WTC11 (cell line): ENCODE results near the gene FBXO28. TPM values are rescaled to one million over a fixed set of nuclear protein-coding genes. Genes with fewer than 3 reads are reported as not detected.

Source experiments
- ATAC-seq: fragments of 200-7000 bp; cut with Tn5 transposase; 2 replicates; pipeline ENCODE4 v1.10.0; 2021; ENCODE audit warnings: mild to moderate bottlenecking, moderate library complexity
- CTCF ChIA-PET: fragments of 300-600 bp; sonication (Branson Sonifier 250); formaldehyde crosslinking; loops from one replicate; lab custom pipeline; 2021; ENCODE audit warnings: antibody characterized with exemption; lab: Charles Lee
- POLR2A ChIA-PET: fragments of 350-600 bp; sonication (Branson Sonifier 250); formaldehyde crosslinking; loops from one replicate; lab custom pipeline; 2021; ENCODE audit warnings: antibody characterized with exemption; lab: Charles Lee
- DNase-seq: peaks from one replicate; pipeline ENCODE4 v3.0.0; 2021; ENCODE audit warnings: low spot score
- H3K27ac Mint-ChIP-seq: 2 replicates; pipeline ENCODE4 v1.8.0; 2021; ENCODE audit warnings: mixed read lengths
- H3K27me3 Mint-ChIP-seq: 2 replicates; pipeline ENCODE4 v1.8.0; 2021; ENCODE audit warnings: low read depth, mild to moderate bottlenecking, moderate library complexity, mixed read lengths
- H3K36me3 Mint-ChIP-seq: 2 replicates; pipeline ENCODE4 v1.8.0; 2021; ENCODE audit warnings: mixed read lengths
- H3K4me1 Mint-ChIP-seq: 2 replicates; pipeline ENCODE4 v1.8.0; 2022; ENCODE audit warnings: mixed read lengths
- H3K4me3 Mint-ChIP-seq: 2 replicates; pipeline ENCODE4 v1.8.0; 2021; ENCODE audit warnings: mild to moderate bottlenecking, moderate library complexity, mixed read lengths
- H3K9me3 Mint-ChIP-seq: 2 replicates; pipeline ENCODE4 v1.8.0; 2021; ENCODE audit warnings: mixed read lengths
- AR ChIP-seq: fragments of 250-450 bp; sonication (Bioruptor Pico); IDR thresholded peaks from 2 replicates; pipeline ENCODE4 v1.9.0; 2021; ENCODE audit warnings: mild to moderate bottlenecking
- ATF6 ChIP-seq: sonication (generic); formaldehyde crosslinking; IDR thresholded peaks from 2 replicates; pipeline ENCODE4 v1.8.1; 2023; ENCODE audit warnings: mild to moderate bottlenecking, missing genetic modification reagents
- CREB1 ChIP-seq: sonication (generic); formaldehyde crosslinking; IDR thresholded peaks from 2 replicates; pipeline ENCODE4 v1.8.0; 2023; ENCODE audit warnings: mild to moderate bottlenecking, missing genetic modification reagents
- CREM ChIP-seq: sonication (generic); formaldehyde crosslinking; IDR thresholded peaks from 2 replicates; pipeline ENCODE4 v1.8.1; 2022; ENCODE audit warnings: mild to moderate bottlenecking, missing genetic modification reagents, moderate library complexity
- FOXJ3 ChIP-seq: sonication (generic); formaldehyde crosslinking; IDR thresholded peaks from 2 replicates; pipeline ENCODE4 v1.9.0; 2021; ENCODE audit warnings: missing genetic modification reagents, mild to moderate bottlenecking, borderline replicate concordance
- JAZF1 ChIP-seq: fragments of 250-450 bp; sonication (Bioruptor Pico); IDR thresholded peaks from 2 replicates; pipeline ENCODE4 v1.9.0; 2021; ENCODE audit warnings: moderate library complexity, mild to moderate bottlenecking, inconsistent platforms
- JUN ChIP-seq: sonication (generic); formaldehyde crosslinking; IDR thresholded peaks from 2 replicates; pipeline ENCODE4 v1.8.0; 2023; ENCODE audit warnings: mild to moderate bottlenecking, missing genetic modification reagents
- KAT7 ChIP-seq: sonication (generic); formaldehyde crosslinking; IDR thresholded peaks from 2 replicates; pipeline ENCODE4 v1.8.1; 2023; ENCODE audit warnings: missing genetic modification reagents, mild to moderate bottlenecking, borderline replicate concordance
- MYBL2 ChIP-seq: sonication (generic); formaldehyde crosslinking; IDR thresholded peaks from 2 replicates; pipeline ENCODE4 v1.8.1; 2023; ENCODE audit warnings: mild to moderate bottlenecking, moderate library complexity, missing genetic modification reagents
- PRDM15 ChIP-seq: sonication (generic); formaldehyde crosslinking; IDR thresholded peaks from 2 replicates; pipeline ENCODE4 v1.8.0; 2022; ENCODE audit warnings: missing genetic modification reagents
- RORB ChIP-seq: fragments of 250-450 bp; sonication (Bioruptor Pico); IDR thresholded peaks from 2 replicates; pipeline ENCODE4 v1.9.0; 2021; ENCODE audit warnings: mild to moderate bottlenecking
- SMAD4 ChIP-seq: sonication (generic); formaldehyde crosslinking; IDR thresholded peaks from 2 replicates; pipeline ENCODE4 v1.8.0; 2022; ENCODE audit warnings: mild to moderate bottlenecking, missing genetic modification reagents
- SP1 ChIP-seq: sonication (generic); formaldehyde crosslinking; conservative IDR thresholded peaks from 2 replicates; pipeline ENCODE4 v1.8.1; 2022; ENCODE audit warnings: missing genetic modification reagents
- ZBTB43 ChIP-seq: sonication (generic); formaldehyde crosslinking; IDR thresholded peaks from 2 replicates; pipeline ENCODE4 v1.8.1; 2023; ENCODE audit warnings: mild to moderate bottlenecking, missing genetic modification reagents
- ZNF219 ChIP-seq: sonication (generic); formaldehyde crosslinking; IDR thresholded peaks from 2 replicates; pipeline ENCODE4 v1.8.0; 2023; ENCODE audit warnings: missing genetic modification reagents, mild to moderate bottlenecking, borderline replicate concordance
- ZNF263 ChIP-seq: sonication (generic); formaldehyde crosslinking; IDR thresholded peaks from 2 replicates; pipeline ENCODE4 v1.8.1; 2022; ENCODE audit warnings: low read depth, mild to moderate bottlenecking, moderate library complexity, missing genetic modification reagents
- total RNA-seq: library from RNA; stranded (reverse); gene quantifications from 3 replicates; pipeline ENCODE4 v1.2.3, GENCODE V29; 2021
- TF ChIP-seq, protein P1 (sequence below): fragments of 250-450 bp; sonication (Bioruptor Pico); IDR thresholded peaks from 2 replicates; pipeline ENCODE4 v1.9.0; 2021; ENCODE audit warnings: mild to moderate bottlenecking
- TF ChIP-seq, protein P2 (sequence below): sonication (generic); formaldehyde crosslinking; IDR thresholded peaks from 2 replicates; pipeline ENCODE4 v1.8.0; 2022; ENCODE audit warnings: mild to moderate bottlenecking, missing genetic modification reagents

Gene FBXO28
- total RNA-seq, 1 experiment from 2014 or later = 36.8 TPM

- Mint-ChIP-seq H3K27ac (no peak overlapping the region), H3K4me1 (peaks cover 31% of the 10 kb centered on the region), H3K4me3 (0 out of 2 replicates have a peak overlapping the region, but pooled peaks have one; percentile 78), H3K9me3 (no peaks in the 10 kb centered on the region), H3K27me3 (no peaks in the 10 kb centered on the region; the same call in 1 of the 2 replicates), H3K36me3 (0 out of 2 replicates have a peak, but pooled peaks cover 2% of the 10 kb centered on the region)
- ChIA-PET CTCF (no interaction called here), POLR2A (no interaction called here)
- DNase-seq = no peak
- ATAC-seq = no peak
- no peak for TF ChIP-seq SMAD4
- no peak for TF ChIP-seq CREB1 (CRISPR knock-in tag)
- no peak for TF ChIP-seq JAZF1 (CRISPR knock-in tag)
- TF ChIP-seq JUN (CRISPR knock-in tag) = no peak
- TF ChIP-seq, all 79 proteins: peak for 0
These were observed 67.5 kb downstream of the FBXO28 start for GRCh38 chr1:224181453-224181810.

- ATAC-seq (no peak), DNase-seq (no peak)
- CTCF ChIA-PET = interaction anchor here (1.0 to 1.5 kb wide), 2 partner anchors 29 to 486 kb away, joined by 3 to 10 read pairs; no protein-coding TSS in a partner anchor
- peak overlapping the region; percentile 69 for H3K27ac Mint-ChIP-seq
- POLR2A ChIA-PET = interaction anchor here (0.9 to 1.6 kb wide), 3 partner anchors 8 to 336 kb away, joined by 3 to 7 read pairs (median 4); partner anchors contain the start of gene TP53BP2
- H3K4me3 Mint-ChIP-seq = peak overlapping the region; percentile 78
- TF ChIP-seq, protein P1, sequence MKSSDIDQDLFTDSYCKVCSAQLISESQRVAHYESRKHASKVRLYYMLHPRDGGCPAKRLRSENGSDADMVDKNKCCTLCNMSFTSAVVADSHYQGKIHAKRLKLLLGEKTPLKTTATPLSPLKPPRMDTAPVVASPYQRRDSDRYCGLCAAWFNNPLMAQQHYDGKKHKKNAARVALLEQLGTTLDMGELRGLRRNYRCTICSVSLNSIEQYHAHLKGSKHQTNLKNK (CRISPR knock-in tag) = no peak
- TF ChIP-seq ZBTB43 (CRISPR knock-in tag) (no peak), ATF6 (CRISPR knock-in tag) (no peak), PRDM15 (CRISPR knock-in tag) (no peak), ZNF219 (CRISPR knock-in tag) (no peak)
- no peaks in the 10 kb centered on the region for H3K9me3 Mint-ChIP-seq
- H3K36me3 Mint-ChIP-seq = peaks cover 8% of the 10 kb centered on the region
- peaks cover 31% of the 10 kb centered on the region for H3K4me1 Mint-ChIP-seq
- no peaks in the 10 kb centered on the region; the same call in 1 of the 2 replicates for H3K27me3 Mint-ChIP-seq
These were observed 68.3 kb downstream of the FBXO28 start for GRCh38 chr1:224182057-224182865.

GRCh38 chr1:224182866-224183590 lies 69.1 kb downstream of the FBXO28 start, which contains the start of gene DEGS1:
DEGS1 (plus strand) TSS chr1:224183240; CDS start chr1:224183337, 97 bp downstream.
- peak within 1 kb of the TSS; percentile 69 for H3K27ac Mint-ChIP-seq
- peaks cover 31% of the 10 kb centered on the region for H3K4me1 Mint-ChIP-seq
- DNase-seq (peak; percentile 84), ATAC-seq (peak; percentile 85)
- CTCF ChIA-PET = interaction anchor here (0.7 to 1.5 kb wide), 3 partner anchors 12 to 487 kb away, joined by 3 to 10 read pairs (median 3); no protein-coding TSS in a partner anchor
- H3K36me3 Mint-ChIP-seq = peaks cover 8% of the 10 kb centered on the region
- H3K9me3 Mint-ChIP-seq = no peaks in the 10 kb centered on the region
- H3K27me3 Mint-ChIP-seq = no peaks in the 10 kb centered on the region; the same call in 1 of the 2 replicates
- POLR2A ChIA-PET = interaction anchor here (0.7 to 1.6 kb wide), 4 partner anchors 8 to 337 kb away, joined by 3 to 7 read pairs (median 4); partner anchors contain the start of gene TP53BP2
- H3K4me3 Mint-ChIP-seq = peak within 1 kb of the TSS; percentile 81
- TF ChIP-seq KAT7 (CRISPR knock-in tag) = peak; percentile 69; the same call in 1 of the 2 replicates
- TF ChIP-seq, protein P2, sequence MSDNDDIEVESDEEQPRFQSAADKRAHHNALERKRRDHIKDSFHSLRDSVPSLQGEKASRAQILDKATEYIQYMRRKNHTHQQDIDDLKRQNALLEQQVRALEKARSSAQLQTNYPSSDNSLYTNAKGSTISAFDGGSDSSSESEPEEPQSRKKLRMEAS (CRISPR knock-in tag) = peak; percentile 65; the same call in 1 of the 2 replicates
- TF ChIP-seq CREM (CRISPR knock-in tag) = peak; percentile 35; the same call in 1 of the 2 replicates
- no peak for TF ChIP-seq JUN (CRISPR knock-in tag)
- TF ChIP-seq MYBL2 (CRISPR knock-in tag) = no peak
- TF ChIP-seq RORB (CRISPR knock-in tag) = no peak
- peak; percentile 18; the same call in 1 of the 2 replicates for TF ChIP-seq ZNF263
- no peak for TF ChIP-seq AR
- no peak for TF ChIP-seq FOXJ3 (CRISPR knock-in tag)
- peak; percentile 72 for TF ChIP-seq SP1 (CRISPR knock-in tag)
